ENCODE data around the gene MTERF1.

- TF ChIP-seq SMC3 (IDR thresholded peaks at IDR 0.05; ENCODE audit: low read depth, low read length) (no peak), POLR2AphosphoS5 (IDR thresholded peaks at IDR 0.05; ENCODE audit: low read depth, low read length) (no peak), FOXJ3 (CRISPR knock-in tag; IDR thresholded peaks at IDR 0.05) (no peak), YY1 (IDR thresholded peaks at IDR 0.05; ENCODE audit: low read depth) (no peak), TCF12 (IDR thresholded peaks at IDR 0.05) (no peak), IRF3 (IDR thresholded peaks at IDR 0.05; ENCODE audit: low read depth, low read length) (no peak), TEAD4 (IDR thresholded peaks at IDR 0.05; ENCODE audit: borderline replicate concordance, insufficient read depth) (no peak), GABPA (IDR thresholded peaks at IDR 0.05; ENCODE audit: low read depth) (no peak)
Observed at GRCh38 chr7:91869661-91870060, 10.8 kb downstream of the MTERF1 start.
